GM19467 (cell line): ENCODE measurements around the gene TTC28.

Experiments
- ATAC-seq: cut with Tn5 transposase; IDR thresholded peaks from one replicate; pipeline ENCODE4 v1.9.1; 2021; ENCODE audit warnings: mild to moderate bottlenecking, moderate library complexity; ENCODE audit not compliant: unreplicated experiment

Gene TTC28

DNA sequence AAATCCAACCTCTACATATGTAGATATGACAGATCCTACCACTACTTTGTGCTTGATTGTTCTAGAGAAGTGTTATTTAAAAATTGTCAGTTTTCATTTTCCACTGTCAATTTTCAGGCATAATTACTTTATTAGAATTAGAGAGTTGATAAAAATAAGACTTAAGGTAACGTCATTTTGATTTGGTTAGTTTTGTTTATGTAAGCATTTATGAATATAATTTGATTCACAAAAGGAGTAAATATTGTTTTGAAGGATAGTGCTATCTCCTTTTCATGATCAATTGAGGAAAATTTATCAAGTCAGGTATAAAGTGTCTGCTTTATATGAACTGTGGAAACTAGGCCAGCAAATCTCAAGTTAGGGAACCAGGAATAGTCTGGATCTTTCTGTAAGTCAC is 718.0 kb downstream of the TTC28 start:
- ATAC-seq, result no peak

DNA sequence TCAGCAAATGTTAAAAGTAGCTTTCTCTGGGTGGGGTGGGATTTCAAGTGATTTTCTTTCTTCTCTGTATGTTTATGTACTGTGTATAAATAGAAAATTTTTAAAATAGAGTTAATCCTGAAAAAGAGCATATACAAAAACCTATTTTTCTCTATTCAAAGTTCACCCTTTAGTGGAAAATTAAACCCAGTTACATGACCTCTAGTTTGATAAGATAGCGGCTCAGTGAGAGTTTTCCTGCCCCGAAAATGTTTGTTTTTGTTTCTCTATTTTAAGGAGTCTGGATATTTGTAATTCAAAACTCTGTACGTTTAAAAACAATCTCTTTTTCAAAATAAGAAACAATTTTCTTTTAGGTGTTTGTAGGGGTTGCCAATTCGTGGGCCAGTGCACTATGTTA is 718.5 kb downstream of the TTC28 start:
- ATAC-seq, result no peak

DNA sequence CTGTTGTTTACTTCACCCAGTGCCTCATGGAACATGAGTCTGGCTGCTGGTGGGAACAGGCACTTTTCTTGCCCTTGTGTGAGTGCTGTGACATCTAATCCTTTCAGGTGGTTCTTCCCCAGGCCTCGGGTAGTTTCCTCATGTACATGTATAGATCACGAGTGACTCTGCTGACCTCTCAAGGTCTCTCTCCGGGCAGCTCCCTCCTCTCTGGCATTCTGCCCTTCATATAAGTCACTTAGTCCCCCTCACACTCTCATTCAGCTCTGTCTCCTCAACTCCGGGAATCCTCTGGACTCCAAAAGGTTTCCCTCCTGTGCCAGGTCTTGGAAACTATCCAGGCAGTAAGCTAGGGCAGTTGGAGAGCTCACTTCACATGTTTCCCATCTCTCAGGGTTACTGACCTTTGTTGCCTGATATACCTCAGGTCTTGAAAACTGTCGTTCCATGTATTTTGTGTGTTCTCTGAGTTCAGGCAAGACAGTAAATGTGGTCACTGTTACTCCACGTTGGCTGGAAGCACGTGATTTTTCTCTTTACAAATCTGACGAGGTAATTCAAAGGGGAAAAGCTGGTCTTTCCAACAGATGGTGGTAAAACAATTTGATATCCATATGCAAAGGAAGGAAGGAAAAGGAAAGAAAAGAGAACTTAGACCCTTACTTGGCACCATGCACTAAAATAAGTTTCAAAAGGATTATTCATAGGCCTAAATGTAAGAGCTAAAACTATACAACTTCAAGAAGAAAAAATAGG is 720.1 kb downstream of the TTC28 start:
- ATAC-seq, result no peak

DNA sequence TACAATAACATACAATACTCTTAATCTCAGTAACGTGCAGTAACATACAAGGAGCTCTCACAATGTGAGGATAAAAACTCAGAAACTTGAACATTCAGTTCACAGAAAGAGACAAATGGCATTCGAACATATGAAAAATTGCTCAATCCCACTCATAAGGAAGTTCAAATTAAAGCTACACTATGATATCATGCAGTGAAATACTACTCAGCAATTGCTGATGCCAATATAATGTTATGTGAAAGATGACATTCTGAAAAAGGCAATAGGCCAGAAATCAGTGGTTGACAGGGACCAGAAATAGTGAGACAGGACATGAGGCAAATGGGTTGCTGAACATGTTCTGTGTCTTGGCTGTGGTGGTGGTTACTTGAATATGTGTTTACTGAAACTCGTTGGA is 726.9 kb downstream of the TTC28 start:
- ATAC-seq, result no peak

DNA sequence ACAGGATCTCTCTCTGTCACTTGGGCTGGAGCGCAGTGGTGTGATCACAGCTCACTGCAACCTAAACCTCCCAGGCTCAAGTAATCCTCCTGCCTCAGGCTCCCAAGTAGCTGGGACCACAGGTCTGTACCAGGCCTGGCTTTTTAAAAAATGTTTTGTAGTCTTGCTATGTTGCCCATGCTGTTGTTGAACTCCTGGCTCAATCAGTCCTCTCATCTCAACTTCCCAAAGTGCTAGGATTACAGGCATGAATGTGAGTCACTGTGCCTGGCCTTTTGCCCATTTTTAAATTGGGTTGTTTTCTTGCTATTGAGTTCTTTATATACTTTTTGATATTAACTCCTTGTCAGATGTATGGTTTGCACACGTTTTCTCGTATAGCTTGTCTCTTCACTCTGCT is 727.5 kb downstream of the TTC28 start:
- no peak for ATAC-seq

DNA sequence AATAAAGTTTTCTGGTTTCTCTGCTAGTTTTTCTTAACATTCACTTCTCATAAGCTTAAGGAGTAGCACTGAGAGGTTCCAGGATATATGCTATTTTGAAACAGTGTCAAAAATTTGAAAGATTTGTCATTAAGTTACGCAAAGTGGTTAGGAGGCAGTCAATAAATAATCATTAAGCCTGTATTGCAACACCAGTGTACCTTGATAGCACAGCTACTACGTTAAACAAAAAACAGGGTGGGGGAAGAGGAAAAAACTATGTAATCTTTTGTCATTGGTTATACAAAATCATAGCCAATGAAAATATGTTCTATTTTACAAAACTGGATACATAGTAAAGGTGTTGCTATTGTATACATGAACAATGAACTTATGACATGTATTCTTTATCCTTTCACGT is 730.2 kb downstream of the TTC28 start:
- no peak for ATAC-seq

DNA sequence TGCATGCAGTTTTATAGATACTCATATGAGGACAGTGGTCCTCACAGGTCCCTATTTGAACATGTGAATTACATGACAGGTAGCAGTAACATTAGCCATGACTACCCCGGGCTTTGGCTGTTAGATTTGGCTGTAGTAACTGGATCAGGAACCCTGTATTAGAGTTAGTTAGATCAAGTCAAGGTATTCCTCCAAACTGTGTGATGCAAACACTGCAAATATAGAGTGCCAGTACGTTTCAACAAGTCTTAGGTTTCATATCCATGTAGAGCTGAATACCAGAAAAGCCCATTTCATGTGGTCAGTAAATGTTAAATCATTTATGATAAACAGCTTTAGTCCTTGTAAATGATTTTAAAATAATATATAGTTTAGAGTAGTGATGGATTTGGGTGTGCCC is 731.1 kb downstream of the TTC28 start:
- no peak for ATAC-seq

DNA sequence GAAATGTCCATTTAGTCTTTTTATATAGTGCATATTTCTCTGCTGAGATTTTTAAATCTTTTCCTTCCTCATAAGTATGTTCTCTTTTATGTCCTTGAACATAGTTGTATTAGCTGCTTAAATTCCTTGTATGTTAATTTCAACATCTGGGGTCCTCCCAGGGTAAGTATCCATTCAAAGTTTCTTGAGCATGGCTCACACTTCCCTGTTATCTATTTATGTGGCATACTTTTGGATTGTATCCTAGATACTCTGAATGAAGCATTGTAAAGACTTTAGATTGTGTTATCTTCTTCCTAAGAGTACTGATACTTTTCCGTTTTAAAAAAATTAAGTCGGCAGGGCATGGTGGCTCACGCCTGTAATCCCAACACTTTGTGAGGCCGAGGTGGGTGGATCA is 732.2 kb downstream of the TTC28 start:
- ATAC-seq, result no peak

DNA sequence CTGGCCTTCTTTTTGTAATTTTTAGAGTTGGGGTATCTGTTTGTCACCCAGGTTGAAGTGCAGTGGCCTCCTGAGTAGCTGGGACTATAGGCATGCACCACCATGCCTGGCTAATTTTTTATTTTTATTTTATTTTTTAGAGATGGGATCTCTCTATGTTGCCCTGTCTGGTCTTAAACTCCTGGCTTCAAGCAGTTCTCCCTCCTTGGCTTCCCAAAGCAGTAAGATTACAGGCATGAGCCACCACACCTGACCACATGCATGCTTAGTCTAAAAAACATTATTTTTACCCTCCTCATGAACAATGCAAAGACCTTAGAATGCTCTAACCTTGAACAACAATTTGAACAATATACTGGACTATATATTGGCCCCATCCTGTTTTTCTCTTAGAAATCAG is 738.5 kb downstream of the TTC28 start:
- ATAC-seq, result no peak

DNA sequence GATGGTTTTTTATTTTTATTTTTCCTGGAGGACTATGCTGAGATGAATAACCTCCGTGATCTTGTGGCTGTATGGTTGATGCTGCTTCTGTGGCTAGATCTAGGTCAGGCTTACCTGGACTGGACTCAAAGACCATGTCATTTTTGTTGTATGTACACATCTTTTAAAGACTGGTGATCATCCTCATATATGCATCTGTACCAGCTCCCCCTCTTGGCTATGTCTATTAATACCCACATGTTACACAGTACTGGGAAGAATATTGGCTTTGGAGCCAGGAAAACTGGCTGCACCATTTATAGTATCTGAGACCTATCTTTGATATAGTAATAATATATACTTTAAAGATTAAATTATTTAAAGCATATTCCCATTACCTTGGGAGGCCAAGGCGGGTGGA is 742.2 kb downstream of the TTC28 start:
- ATAC-seq, result no peak

DNA sequence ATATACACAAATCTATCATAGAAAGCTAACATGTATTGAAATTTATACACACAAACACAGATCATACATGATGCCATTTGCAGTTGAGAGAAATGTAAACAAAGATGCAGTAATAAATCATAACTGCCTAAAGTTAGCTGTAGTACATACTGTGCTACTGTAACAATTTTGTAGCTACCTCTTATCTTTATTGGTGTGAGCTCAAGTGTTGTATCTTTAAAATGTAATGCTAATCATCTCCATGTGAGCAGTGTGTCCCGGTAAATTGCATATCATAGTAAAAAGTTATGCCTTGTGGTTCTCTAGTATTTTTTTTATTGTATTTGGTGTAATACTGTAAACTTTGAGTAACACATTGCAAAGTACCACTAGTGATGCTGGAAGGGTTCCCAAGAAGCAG is 743.7 kb downstream of the TTC28 start:
- no peak for ATAC-seq

DNA sequence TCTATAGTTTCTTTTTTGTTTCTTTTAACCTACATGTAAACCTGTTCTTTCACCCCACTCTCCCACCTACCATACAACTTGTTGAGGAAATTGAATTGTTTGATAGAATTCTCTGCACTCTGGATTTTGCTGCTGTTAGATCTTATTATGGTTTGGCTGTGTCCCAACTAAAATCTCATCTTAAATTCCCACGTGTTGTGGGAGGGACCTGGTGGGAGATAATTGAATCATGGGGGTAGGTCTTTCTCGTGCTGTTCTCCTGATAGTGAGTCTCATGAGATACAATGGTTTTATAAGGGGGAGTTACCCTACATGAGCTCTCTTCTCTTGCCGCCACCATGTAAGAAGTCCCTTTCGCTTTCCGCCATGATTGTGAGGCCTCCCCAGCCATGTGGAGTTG is 745.6 kb downstream of the TTC28 start:
- ATAC-seq, result no peak

DNA sequence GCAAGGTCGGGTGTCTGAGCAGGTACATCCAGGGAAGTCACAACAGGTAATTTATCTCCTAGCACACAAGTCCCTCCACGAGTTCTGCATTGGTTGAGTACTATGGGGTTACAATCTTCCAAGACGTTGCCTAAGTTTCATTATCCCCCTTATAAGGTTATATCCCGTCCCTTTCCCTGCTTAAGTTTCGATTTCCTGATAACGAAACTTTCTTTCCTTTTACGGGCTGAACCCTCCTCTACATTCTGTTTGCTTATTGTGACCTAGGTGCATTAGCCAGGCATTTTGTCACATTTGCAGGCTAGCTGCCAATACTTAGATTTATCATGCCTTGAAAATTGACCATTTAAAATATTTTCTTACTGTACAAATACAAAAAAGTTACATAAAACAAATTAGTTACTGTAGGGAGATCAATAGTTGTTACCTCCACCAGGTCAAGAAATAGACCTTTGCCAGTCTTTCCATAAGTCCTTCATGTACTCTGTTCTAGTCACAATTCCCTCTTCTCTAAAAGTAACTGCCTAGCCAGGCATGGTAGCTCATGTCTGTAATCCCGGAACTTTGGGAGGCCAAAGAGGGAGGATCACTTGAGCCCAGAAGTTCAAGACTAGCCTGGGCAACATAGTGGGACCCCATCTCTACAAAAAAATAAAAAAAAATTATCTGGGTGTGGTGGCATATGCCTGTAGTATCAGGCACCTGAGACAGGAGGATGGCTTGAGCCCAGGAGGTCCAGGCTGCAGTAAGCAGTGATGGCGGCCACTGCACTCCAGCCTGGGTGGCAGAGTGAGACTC is 746.3 kb downstream of the TTC28 start:
- no peak for ATAC-seq

DNA sequence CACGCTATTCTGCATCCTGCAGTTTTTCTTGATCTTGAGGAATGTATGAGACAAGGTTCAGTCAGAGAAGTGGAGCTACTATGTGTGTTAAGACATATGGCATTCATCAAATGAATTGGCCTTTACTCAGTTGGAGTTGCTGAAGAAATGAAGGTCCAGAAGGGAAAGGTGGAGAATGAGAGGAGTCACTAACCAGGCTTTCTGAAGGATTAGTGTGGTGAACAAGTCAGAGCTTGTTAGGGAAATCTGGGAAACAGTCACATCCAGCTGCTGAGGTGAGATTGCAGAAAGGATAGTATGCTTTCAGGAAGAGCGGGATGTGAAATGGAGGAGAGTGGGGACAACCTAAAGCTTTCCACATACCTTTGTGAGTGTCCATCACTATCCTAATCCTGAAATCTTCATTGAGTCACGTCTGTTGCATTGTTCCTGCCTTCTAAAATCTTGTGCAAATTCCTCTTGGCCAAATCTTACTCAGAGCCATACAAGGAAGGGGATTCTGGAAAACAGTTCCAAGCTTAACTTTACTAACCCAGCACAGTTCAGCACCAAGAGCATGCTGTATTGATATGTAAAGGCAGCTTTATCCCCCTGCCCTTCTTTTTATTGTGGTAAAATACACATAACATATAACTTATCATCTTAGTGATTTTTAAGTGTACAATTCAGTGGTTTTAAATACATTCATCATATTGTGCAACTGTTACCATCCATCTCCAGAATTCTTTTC is 749.1 kb downstream of the TTC28 start:
- ATAC-seq, result no peak
